Measurements from ENCODE around the gene RBP7.
"Not testable (repeated sequence)": the region's sequence is repeated elsewhere in the genome, so short reads cannot be mapped to it uniquely, and the experiment has no call there.

The RBP7 gene

DNA sequence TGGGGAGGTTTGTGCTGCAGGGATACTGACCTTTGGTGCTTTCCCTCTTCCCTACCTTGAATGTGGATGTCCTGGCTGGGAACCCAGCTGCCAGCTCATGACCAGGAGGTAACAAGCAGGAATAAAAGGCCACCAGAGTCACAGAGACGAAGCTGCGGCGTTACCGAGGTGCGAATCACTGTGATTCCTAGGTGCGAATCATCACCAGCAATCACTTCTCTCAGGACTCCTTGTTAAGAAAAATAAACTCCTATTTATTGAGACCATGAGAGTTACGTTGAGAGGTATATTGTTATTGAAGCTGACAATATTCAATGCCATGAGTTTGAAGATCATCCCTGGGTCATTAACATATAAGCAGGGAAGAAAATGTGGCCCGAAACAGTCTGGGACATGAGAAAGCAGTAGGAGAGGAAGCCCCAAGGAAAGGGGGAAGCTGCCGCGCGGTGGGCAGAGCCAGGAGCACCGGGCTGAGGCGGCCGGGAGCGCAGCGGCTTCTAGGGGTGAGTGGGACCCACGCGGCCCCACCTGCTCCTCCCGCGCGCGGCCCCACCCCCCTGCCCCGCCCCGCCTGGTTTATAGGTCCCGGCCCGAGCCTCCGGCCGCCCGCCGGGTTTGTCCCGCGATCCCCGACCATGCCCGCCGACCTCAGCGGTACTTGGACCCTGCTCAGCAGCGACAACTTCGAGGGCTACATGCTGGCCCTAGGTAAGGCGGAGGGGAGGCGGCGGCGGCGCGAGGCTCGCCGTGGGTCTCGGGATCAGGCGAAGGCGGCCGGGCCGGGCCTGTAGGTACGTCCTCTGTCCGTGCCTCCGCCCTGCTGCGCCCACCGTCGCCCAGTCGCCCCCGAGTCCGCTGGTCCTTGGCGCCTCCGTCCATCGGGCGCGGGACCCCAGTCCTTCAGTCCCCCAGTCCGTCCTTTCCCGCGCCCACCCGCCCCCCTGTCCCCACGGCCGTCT lies at the start of gene RBP7:
RBP7 (plus strand) TSS at position 605 of the 959 bp plus-strand sequence; CDS start at position 636, 31 bp downstream.
- Histone ChIP-seq H3K4me1 (no peaks in the 10 kb centered on the region), H3K27me3 (ENCODE audit: low read depth) (no peaks in the 10 kb centered on the region), H3K4me3 (no peak within 1 kb of the TSS), H3K9me3 (no peaks in the 10 kb centered on the region), H3K36me3 (replicated peaks) (no peaks in the 10 kb centered on the region)
- no peak for DNase-seq (ENCODE audit: low spot score in 2 of 2)
- in situ Hi-C loops (cut with MboI; ENCODE audit: low sequenced_read_pairs) = no loop called here

DNA sequence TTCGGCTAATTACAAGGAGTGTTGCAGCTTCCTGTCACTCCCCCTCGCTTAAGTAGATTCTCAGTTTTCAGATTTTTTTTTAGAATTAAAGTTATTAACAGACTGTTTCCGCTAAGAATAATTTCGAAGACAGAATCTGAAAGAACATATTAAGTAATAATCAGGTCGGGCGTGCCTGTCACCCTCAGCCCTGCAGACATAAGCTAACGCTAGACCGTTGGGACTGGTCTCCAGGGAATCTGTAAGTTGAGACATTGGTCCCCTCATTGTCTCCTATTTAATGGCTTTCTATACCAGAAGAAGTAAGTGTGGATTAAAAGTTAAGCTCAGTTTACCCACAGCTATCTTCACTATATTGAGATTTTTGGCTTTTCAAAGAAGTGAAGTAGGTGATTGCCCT lies 39.3 kb upstream of the RBP7 start:
- no peaks in the 10 kb centered on the region for H3K27me3 ChIP-seq (ENCODE audit: low read depth)
- no peaks in the 10 kb centered on the region for H3K4me1 ChIP-seq
- no peak for DNase-seq (ENCODE audit: low spot score in 2 of 2)
- H3K36me3 ChIP-seq (replicated peaks) = 0 out of 2 replicates have a peak, but pooled peaks cover 2% of the 10 kb centered on the region
- no peaks in the 10 kb centered on the region for H3K9me3 ChIP-seq
- in situ Hi-C loops (cut with MboI; ENCODE audit: low sequenced_read_pairs) = no loop called here
- H3K4me3 ChIP-seq = no peak overlapping the region

DNA sequence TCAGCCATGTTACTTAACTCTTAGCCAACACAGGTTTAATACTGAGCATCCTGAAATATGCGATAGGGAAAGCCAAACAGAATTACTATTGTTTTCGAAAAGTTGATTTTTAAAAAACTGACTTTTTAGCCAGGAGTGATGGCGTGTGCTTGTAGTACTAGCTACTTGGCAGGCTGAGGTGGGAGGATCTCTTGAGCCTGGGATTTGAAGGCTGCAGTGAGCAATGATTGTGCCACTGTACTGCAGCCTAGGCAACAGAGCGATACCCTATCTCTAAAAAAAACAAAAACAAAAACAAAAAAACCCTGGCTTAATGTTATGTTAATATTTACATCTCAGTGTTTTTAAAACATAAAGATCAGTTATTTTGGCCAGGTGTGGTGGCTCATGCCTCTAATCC lies 37.0 kb upstream of the RBP7 start:
- 0 out of 2 replicates have a peak, but pooled peaks cover 2% of the 10 kb centered on the region for H3K36me3 ChIP-seq (replicated peaks)
- H3K9me3 ChIP-seq = no peaks in the 10 kb centered on the region
- no peaks in the 10 kb centered on the region for H3K4me1 ChIP-seq
- in situ Hi-C loops (cut with MboI; ENCODE audit: low sequenced_read_pairs) = no loop called here
- no peak for DNase-seq (ENCODE audit: low spot score in 2 of 2)
- no peak overlapping the region for H3K4me3 ChIP-seq
- H3K27me3 ChIP-seq (ENCODE audit: low read depth) = no peaks in the 10 kb centered on the region

DNA sequence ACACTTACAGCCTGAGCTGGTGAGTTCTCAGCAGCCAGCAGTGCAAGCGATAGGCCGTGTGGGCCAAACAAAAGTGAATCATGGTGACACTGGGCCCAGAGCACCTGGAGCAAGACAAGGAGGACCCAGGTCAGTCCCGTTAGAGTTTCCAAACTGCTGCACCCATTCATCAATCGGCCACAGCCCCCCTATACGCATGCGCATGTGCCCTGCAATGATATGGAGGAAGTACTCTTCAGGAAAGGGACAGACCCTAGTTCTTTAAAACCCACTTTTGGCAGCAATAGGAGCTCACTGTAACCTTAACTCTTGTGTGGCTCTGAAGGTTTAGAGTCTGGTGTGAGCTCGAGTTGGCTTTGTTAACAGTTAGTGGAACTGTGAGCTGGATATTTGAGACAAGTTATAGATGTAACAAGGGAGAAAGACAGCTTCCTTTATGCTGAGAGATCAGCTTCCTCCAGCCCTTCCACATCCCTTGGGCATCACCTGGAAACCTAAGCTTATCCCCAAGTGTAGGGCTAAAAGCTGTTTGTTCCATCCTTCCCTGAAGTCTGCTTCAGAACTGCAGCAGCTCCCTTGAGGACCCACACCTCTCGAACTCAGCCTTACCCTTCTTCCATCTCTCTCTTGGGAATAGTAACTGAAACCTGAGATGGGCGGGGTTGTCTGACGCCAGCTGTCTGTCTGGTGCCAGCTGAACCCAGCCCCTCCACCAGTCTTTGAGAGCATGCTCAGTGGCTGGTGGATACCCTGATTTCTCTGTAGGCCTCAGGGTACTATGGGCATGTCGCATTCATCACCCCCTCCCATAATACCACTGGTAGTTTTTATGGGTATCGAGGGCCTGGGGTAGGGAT lies 36.1 kb upstream of the RBP7 start:
- DNase-seq (ENCODE audit: low spot score in 2 of 2) = peak in 1 of 2 experiments; percentile 38

DNA sequence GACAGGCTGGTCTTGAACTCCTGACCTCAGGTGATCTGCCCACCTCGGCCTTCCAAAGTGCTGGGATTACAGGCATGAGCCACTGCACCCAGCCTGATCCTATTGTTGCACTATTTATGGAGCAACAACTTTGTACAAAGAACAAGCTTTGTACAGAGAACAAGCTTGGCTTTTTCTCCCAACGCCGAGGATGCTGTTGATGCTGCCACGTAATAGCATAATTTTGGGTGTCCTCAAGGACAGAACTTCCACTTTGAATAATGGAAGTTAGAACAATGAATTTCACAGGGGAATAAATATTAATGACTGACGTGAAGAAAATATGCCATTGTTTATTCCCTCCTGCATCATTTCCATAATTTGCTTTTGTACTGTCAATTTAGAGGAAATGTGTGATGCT lies 12.8 kb upstream of the RBP7 start:
- H3K36me3 ChIP-seq (replicated peaks) = peaks cover 10% of the 10 kb centered on the region; the same call in 1 of the 2 replicates
- DNase-seq (ENCODE audit: low spot score in 2 of 2) = no peak
- no peaks in the 10 kb centered on the region for H3K27me3 ChIP-seq (ENCODE audit: low read depth)
- no peaks in the 10 kb centered on the region for H3K4me1 ChIP-seq
- no peak overlapping the region for H3K4me3 ChIP-seq
- in situ Hi-C loops (cut with MboI; ENCODE audit: low sequenced_read_pairs) = no loop called here
- H3K9me3 ChIP-seq = no peaks in the 10 kb centered on the region

More for the DNA sequence above, 36.1 kb upstream of the RBP7 start:
- in situ Hi-C loops (cut with MboI; ENCODE audit: low sequenced_read_pairs) = no loop called here
- Histone ChIP-seq H3K9me3 (no peaks in the 10 kb centered on the region), H3K36me3 (replicated peaks) (0 out of 2 replicates have a peak, but pooled peaks cover 2% of the 10 kb centered on the region), H3K4me1 (no peaks in the 10 kb centered on the region), H3K27me3 (ENCODE audit: low read depth) (no peaks in the 10 kb centered on the region), H3K4me3 (no peak overlapping the region)

DNA sequence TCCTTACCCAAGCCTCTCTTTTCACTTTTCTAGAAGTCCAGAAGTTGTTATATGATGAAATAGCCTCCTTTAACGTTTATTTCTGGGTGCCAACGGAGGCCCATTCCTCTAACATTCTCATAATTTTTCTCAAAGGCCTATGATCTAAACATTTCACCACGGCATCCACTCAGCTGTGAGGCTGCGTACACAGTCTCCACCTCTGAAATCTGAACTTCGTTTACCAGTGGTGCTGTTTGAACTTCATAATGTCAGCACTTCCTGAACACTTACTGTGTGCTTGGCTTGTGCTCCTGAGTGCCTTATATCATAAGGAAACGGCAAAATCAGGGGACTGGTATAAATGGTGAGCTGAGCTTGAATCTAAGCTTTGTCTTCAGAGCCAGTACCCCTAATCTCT lies 12.0 kb upstream of the RBP7 start:
- no peaks in the 10 kb centered on the region for H3K4me1 ChIP-seq
- H3K9me3 ChIP-seq = no peaks in the 10 kb centered on the region
- in situ Hi-C loops (cut with MboI; ENCODE audit: low sequenced_read_pairs) = no loop called here
- H3K27me3 ChIP-seq (ENCODE audit: low read depth) = no peaks in the 10 kb centered on the region
- DNase-seq (ENCODE audit: low spot score in 2 of 2) = no peak
- no peak overlapping the region for H3K4me3 ChIP-seq
- peaks cover 10% of the 10 kb centered on the region; the same call in 1 of the 2 replicates for H3K36me3 ChIP-seq (replicated peaks)

DNA sequence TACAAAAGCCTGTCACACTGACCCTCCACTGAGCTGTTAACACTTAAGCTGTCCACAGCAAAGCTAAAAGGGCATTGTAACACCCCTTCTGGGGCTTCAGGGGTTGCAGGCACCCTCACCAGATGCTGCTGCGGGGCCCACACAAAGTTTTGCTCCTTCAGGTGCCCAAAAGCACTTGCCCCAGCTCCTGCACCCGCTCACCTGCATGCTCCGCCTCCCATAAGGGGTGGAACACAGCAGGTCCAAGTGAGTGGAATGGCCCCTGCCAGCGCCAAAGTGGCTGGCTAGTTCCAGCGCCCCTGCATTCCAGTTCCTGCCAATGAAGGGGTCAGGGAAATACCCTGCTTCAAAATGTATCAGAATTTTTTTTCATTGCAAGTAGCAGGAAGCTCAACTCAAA lies 7.3 kb upstream of the RBP7 start:
- Histone ChIP-seq H3K9me3 (no peaks in the 10 kb centered on the region), H3K36me3 (replicated peaks) (no peaks in the 10 kb centered on the region)
- in situ Hi-C loops (cut with MboI; ENCODE audit: low sequenced_read_pairs) = no loop called here

DNA sequence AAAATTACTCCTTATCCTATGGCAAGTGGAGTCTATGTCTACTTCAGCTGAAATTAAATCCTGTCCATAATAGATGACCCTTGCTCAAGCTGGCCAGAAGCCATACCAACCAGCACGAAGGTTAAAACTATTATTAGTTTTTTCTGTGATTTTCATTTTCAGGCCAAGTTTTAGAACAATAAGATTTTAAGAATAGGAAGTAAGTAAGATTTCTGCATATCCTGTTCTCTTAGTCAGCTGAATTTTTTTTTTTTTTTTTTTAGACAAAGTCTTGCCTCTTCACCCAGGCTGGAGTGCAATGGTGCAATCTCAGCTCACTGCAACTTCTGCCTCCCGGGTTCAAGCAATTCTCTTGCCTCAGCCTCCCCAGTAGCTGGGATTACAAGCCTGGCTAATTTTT lies 6.1 kb upstream of the RBP7 start:
- H3K9me3 ChIP-seq = no peaks in the 10 kb centered on the region
- in situ Hi-C loops (cut with MboI; ENCODE audit: low sequenced_read_pairs) = no loop called here
- no peak for DNase-seq (ENCODE audit: low spot score in 2 of 2)

More for the DNA sequence above, 7.3 kb upstream of the RBP7 start:
- H3K4me1 ChIP-seq = no peaks in the 10 kb centered on the region
- H3K4me3 ChIP-seq = no peak overlapping the region
- H3K27me3 ChIP-seq (ENCODE audit: low read depth) = no peaks in the 10 kb centered on the region
- DNase-seq (ENCODE audit: low spot score in 2 of 2) = no peak

DNA sequence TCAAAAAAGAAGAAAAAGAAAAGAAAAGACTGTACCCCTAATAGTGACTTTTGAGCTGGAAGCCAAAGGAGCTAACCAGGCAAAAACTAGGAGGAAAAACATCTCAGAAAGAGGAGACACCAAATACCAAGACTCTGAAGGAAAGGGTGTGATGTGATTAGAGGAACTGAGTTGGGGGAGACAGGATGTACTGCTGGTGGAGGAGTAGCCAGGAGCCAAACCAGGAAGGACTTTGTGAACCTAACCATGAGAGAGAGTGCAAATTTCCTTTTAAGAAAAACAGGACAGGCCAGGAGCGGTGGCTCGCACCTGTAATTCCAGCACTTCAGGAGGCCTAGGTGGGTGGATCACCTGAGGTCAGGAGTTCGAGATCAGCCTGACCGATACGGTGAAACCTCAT lies 4.1 kb upstream of the RBP7 start:
- Histone ChIP-seq H3K36me3 (replicated peaks) (no peaks in the 10 kb centered on the region), H3K4me3 (no peak overlapping the region), H3K27me3 (ENCODE audit: low read depth) (no peaks in the 10 kb centered on the region), H3K9me3 (no peaks in the 10 kb centered on the region), H3K4me1 (no peaks in the 10 kb centered on the region)
- no peak for DNase-seq (ENCODE audit: low spot score in 2 of 2)
- in situ Hi-C loops (cut with MboI; ENCODE audit: low sequenced_read_pairs) = no loop called here

More for the DNA sequence above, 6.1 kb upstream of the RBP7 start:
- Histone ChIP-seq H3K36me3 (replicated peaks) (no peaks in the 10 kb centered on the region), H3K27me3 (ENCODE audit: low read depth) (no peaks in the 10 kb centered on the region), H3K4me3 (no peak overlapping the region), H3K4me1 (no peaks in the 10 kb centered on the region)

DNA sequence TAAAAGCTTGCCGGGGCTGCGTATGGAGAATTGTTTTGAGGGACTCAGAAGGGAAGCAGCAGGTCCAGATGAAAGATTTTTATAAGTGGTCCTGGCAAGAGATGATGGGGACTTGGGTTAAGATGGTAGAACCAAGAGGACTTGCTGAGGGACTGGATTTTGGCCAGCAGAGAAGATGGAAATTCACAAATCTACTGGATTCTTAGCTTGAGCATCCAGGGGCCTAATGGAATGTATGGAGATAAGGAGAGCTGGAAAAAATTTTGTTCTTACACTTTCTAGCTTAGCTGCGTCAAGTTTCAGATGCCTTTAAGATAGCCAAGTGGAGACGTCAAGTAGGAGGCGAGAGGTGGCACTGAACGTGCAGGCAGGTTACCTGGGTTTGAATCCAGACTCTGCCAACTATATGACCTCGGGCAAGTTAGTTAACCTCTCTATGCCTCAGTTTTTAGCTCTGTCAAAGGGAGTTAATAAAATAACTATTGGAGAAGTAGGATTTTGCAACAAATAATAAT lies 3.4 kb upstream of the RBP7 start:
- Histone ChIP-seq H3K27me3 (ENCODE audit: low read depth) (no peaks in the 10 kb centered on the region), H3K4me1 (no peaks in the 10 kb centered on the region), H3K9me3 (no peaks in the 10 kb centered on the region), H3K36me3 (replicated peaks) (no peaks in the 10 kb centered on the region), H3K4me3 (no peak overlapping the region)
- in situ Hi-C loops (cut with MboI; ENCODE audit: low sequenced_read_pairs) = no loop called here
- DNase-seq (ENCODE audit: low spot score in 2 of 2) = no peak

DNA sequence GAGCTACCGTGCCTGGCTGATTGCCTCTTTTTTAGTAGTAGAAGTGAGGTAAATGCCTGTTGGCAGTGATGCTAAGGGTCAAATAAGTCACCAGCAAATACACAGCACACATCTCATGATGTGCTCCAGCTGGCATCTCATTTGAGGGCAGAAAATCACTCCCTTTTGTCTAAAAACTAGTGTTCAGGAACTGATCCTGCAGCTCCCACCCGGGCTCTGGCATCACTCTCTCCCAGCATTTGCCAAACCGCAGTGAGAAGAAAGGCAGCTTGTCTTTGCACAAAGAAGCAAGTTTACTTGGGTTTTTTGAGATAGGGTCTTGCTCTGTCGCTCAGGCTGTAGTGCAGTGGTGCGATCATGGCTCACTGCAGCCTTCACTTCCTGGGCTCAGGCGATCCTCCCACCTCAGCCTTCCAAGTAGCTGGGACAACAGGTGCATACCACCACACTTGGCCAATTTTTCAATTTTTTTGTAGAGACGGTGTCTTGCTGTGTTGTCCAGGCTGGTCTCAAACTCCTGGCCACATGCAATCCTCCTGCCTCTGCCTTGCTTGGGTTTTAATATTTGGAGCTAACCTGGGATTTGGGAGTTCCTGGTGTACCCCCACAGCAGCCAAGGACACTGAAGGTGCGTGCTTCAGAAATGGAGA lies 4.1 kb downstream of the RBP7 start:
- Histone ChIP-seq H3K36me3 (replicated peaks) (no peaks in the 10 kb centered on the region), H3K4me3 (no peak overlapping the region), H3K9me3 (no peaks in the 10 kb centered on the region), H3K4me1 (no peaks in the 10 kb centered on the region), H3K27me3 (ENCODE audit: low read depth) (no peaks in the 10 kb centered on the region)
- in situ Hi-C loops (cut with MboI; ENCODE audit: low sequenced_read_pairs) = no loop called here
- DNase-seq (ENCODE audit: low spot score in 2 of 2) = no peak

DNA sequence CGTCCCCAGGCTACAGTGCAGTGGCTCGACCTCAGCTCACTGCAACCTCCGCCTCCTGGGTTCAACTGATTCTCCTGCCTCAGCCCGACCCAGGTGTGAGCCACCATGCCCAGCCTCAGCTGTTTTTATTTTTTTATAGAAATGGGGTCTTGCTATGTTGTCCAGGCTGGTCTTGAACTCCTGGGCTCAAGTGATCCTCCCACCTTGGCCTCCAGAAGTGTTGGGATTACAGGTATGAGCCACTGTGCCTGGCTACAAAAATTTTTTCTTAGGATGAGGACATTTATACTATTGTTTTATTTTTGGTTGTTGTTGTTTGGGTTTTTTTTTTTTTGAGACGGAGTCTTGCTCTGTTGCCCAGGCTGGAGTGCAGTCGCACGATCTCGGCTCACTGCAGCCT lies 8.2 kb downstream of the RBP7 start:
- H3K4me3 ChIP-seq; H3K4me1 ChIP-seq; DNase-seq (ENCODE audit: low spot score in 2 of 2); H3K27me3 ChIP-seq (ENCODE audit: low read depth); H3K36me3 ChIP-seq (replicated peaks); H3K9me3 ChIP-seq; in situ Hi-C loops (cut with MboI; ENCODE audit: low sequenced_read_pairs): not testable (repeated sequence)

DNA sequence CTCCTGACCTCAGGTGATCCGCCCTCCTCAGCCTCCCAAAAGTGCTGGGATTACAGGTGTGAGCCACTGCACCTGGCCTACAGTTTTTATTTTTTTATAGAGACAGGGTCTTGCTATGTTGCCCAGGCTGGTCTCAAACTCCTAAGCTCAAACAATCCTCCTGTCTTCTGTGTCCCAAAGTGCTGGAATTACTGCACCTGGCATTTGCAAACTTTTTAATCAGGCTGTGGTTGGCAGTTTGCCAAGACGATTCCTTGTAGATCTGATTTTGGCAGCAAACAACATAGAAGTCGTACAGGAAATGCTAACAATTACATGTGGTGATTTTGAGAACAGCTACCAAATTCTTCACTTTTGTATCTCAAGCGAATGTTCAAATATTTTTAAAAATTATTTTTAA lies 10.1 kb downstream of the RBP7 start:
- peak in 1 of 2 experiments; percentile 36 for DNase-seq (ENCODE audit: low spot score in 2 of 2)
- in situ Hi-C loops (cut with MboI; ENCODE audit: low sequenced_read_pairs) = no loop called here

More for the DNA sequence above, 10.1 kb downstream of the RBP7 start:
- H3K9me3 ChIP-seq = no peaks in the 10 kb centered on the region
- H3K4me1 ChIP-seq = peaks cover 5% of the 10 kb centered on the region
- no peaks in the 10 kb centered on the region for H3K27me3 ChIP-seq (ENCODE audit: low read depth)
- no peak overlapping the region for H3K4me3 ChIP-seq
- H3K36me3 ChIP-seq (replicated peaks) = no peaks in the 10 kb centered on the region; the same call in 1 of the 2 replicates
